Epithelial cell of esophagus (primary cell): ENCODE results near the gene ITPK1.

Experiments used
- DNase-seq: peaks from one replicate; pipeline ENCODE4 v3.0.0; 2010; ENCODE audit warnings: low read depth
- H3K4me3 ChIP-seq: 2 replicates; pipeline ENCODE4 v1.5.1; 2011; ENCODE audit warnings: mild to moderate bottlenecking, low read length, control low read depth
- CTCF ChIP-seq: IDR thresholded peaks from 2 replicates; pipeline ENCODE4 v1.5.1; 2011; ENCODE audit warnings: low read depth, mild to moderate bottlenecking, low read length, control low read depth, inconsistent platforms; ENCODE audit not compliant: insufficient read depth; ENCODE audit errors: missing control alignments

The ITPK1 gene

GRCh38 chr14:92985521-92985920 is 130.2 kb downstream of the ITPK1 start:
- H3K4me3 ChIP-seq = no peak overlapping the region
- DNase-seq = no peak
- TF ChIP-seq CTCF = no peak

GRCh38 chr14:92984896-92985295 is 130.8 kb downstream of the ITPK1 start:
- TF ChIP-seq CTCF = no peak
- no peak overlapping the region for H3K4me3 ChIP-seq
- no peak for DNase-seq

- DNase-seq = peak; percentile 37
- no peak for TF ChIP-seq CTCF
- no peak overlapping the region for H3K4me3 ChIP-seq
These were observed 131.5 kb downstream of the ITPK1 start for GRCh38 chr14:92984082-92984788.

- no peak overlapping the region for H3K4me3 ChIP-seq
- DNase-seq = peak; percentile 18
- TF ChIP-seq CTCF = no peak
These were observed 132.8 kb downstream of the ITPK1 start for GRCh38 chr14:92982956-92983355.

GRCh38 chr14:92981726-92982125 is 134.0 kb downstream of the ITPK1 start:
- no peak for TF ChIP-seq CTCF
- DNase-seq = no peak

GRCh38 chr14:92980866-92981265 is 134.9 kb downstream of the ITPK1 start:
- no peak for TF ChIP-seq CTCF
- DNase-seq = no peak
- no peak overlapping the region for H3K4me3 ChIP-seq

More at GRCh38 chr14:92981726-92982125, 134.0 kb downstream of the ITPK1 start:
- H3K4me3 ChIP-seq = no peak overlapping the region
